BJ (cell line): Measurements from ENCODE around the gene SLC6A17. TPM values are rescaled to one million over a fixed set of nuclear protein-coding genes. Genes with fewer than 3 reads are reported as not detected.

Experiments
- CTCF ChIA-PET: fragments of 350-600 bp; formaldehyde crosslinking; extraction: SDS; loops from one replicate; lab custom pipeline; 2021; ENCODE audit warnings: antibody characterized with exemption, inconsistent platforms; lab: Yijun Ruan, JAX
- POLR2A ChIA-PET: fragments of 300-600 bp; sonication (Branson Sonifier 250); formaldehyde crosslinking; extraction: SDS; loops from one replicate; lab custom pipeline; 2021; ENCODE audit warnings: antibody characterized with exemption; lab: Charles Lee
- DNase-seq: peaks from one replicate; pipeline ENCODE4 v3.0.0-alpha.2; 2011; ENCODE audit warnings: low read depth
- H3K27me3 ChIP-seq: 2 replicates; pipeline ENCODE4 v1.6.0; 2011; ENCODE audit warnings: low read length; ENCODE audit not compliant: control insufficient read depth, insufficient read depth
- H3K36me3 ChIP-seq: 2 replicates; pipeline ENCODE4 v1.5.1; 2011; ENCODE audit warnings: low read length; ENCODE audit not compliant: control insufficient read depth, insufficient read depth
- H3K4me3 ChIP-seq: 2 replicates; pipeline ENCODE4 v1.5.1; 2011; ENCODE audit warnings: low read depth, mild to moderate bottlenecking, control low read depth, low read length
- polyA plus RNA-seq: library from polyadenylated mRNA; depleted of rRNA; stranded (reverse); fragments of >200 nt; gene quantifications from 2 replicates; pipeline ENCODE4 v1.2.3, GENCODE V29; 2011
- TF ChIP-seq, protein P1 (sequence below): IDR thresholded peaks from 2 replicates; pipeline ENCODE4 v1.5.1; 2011; ENCODE audit warnings: low read depth, mild to moderate bottlenecking, control low read depth, inconsistent platforms, low read length, moderate library complexity; ENCODE audit not compliant: insufficient read depth

Gene SLC6A17
- polyA plus RNA-seq, 1 experiment, result 1.6 TPM

DNA sequence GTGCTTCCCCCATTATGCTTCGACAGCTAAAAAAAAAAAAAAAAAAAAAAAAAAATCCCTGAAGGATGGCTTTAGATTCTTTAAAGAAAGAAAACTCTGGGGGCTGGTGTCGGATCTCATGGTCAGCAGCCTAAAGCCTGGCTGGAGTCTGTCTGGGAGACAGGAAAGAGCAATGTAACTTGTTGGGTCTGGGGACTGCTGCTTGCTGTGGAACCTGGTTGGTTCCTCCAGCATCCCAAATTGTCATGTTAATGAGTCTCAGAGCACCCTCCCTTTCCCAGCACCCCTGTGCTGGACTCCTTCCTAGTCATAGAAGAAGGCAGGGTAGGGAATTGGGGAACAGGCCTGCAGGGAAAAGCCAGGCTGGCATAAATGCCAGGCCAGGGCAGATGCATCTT is 62.8 kb downstream of the SLC6A17 start:
- no peak for DNase-seq

DNA sequence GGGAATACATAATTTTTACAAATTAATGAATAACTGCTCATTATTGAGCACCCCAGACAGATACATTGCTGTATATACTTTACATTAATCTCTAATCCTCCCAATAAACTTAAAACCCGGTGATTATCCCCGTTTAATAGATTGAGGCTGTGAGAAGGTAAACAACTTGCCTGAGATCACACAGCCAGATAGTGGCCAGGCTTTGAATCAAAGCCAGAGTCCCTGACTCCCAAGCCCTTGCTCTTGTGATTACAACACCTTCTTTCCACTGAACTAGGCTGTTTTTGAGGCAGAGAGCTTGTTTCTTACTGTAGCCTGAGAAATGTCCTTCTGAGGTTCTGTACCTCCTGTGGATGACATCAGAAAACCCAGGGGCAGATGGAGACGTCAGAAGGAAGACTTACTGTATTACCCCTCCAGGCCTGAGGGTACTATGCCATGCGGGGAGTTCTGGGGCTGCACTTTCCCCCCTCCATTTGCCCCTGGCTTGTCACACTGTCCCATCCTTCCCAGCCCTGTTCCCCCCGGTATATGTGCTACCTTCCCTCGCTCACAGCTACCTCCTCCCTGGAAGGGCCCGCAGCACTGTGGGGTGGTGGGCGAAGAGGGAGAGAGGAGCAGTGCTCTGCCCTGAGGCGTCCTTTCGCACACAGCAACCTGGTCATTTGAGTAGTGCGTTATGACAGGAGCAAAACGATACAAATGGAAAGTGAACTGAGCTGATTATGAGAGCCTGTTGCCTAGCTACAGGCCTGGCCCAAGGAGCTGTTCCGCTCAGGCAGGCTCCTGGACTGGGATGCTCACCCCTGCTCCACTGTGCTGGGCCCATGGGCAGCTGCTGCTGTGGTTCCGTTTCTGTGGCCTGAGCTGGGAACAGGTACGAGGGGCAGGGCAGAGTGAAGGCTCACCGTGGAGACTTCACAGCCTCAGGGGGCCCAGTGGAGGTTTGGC is 64.4 kb downstream of the SLC6A17 start:
- Histone ChIP-seq H3K4me3 (no peak overlapping the region), H3K36me3 (no peaks in the 10 kb centered on the region; the same call in none of the 2 replicates), H3K27me3 (no peaks in the 10 kb centered on the region)
- no peak for DNase-seq
- ChIA-PET CTCF (interaction anchor here (0.8 to 18.4 kb wide), 8 partner anchors 11 to 246 kb away, joined by 3 to 1014 read pairs (median 8); partner anchors contain the start of gene PROK1), POLR2A (no interaction called here)
- TF ChIP-seq, protein P1, sequence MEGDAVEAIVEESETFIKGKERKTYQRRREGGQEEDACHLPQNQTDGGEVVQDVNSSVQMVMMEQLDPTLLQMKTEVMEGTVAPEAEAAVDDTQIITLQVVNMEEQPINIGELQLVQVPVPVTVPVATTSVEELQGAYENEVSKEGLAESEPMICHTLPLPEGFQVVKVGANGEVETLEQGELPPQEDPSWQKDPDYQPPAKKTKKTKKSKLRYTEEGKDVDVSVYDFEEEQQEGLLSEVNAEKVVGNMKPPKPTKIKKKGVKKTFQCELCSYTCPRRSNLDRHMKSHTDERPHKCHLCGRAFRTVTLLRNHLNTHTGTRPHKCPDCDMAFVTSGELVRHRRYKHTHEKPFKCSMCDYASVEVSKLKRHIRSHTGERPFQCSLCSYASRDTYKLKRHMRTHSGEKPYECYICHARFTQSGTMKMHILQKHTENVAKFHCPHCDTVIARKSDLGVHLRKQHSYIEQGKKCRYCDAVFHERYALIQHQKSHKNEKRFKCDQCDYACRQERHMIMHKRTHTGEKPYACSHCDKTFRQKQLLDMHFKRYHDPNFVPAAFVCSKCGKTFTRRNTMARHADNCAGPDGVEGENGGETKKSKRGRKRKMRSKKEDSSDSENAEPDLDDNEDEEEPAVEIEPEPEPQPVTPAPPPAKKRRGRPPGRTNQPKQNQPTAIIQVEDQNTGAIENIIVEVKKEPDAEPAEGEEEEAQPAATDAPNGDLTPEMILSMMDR, result no peak

More for the DNA sequence above, 62.8 kb downstream of the SLC6A17 start:
- H3K36me3 ChIP-seq, result no peaks in the 10 kb centered on the region; the same call in none of the 2 replicates
- TF ChIP-seq, protein P1, result no peak
- H3K4me3 ChIP-seq, result no peak overlapping the region
- no peaks in the 10 kb centered on the region for H3K27me3 ChIP-seq
- ChIA-PET CTCF (interaction anchor here (1.3 to 18.4 kb wide), 5 partner anchors 10 to 284 kb away, joined by 3 to 1014 read pairs (median 8); partner anchors contain the start of gene PROK1), POLR2A (no interaction called here)

DNA sequence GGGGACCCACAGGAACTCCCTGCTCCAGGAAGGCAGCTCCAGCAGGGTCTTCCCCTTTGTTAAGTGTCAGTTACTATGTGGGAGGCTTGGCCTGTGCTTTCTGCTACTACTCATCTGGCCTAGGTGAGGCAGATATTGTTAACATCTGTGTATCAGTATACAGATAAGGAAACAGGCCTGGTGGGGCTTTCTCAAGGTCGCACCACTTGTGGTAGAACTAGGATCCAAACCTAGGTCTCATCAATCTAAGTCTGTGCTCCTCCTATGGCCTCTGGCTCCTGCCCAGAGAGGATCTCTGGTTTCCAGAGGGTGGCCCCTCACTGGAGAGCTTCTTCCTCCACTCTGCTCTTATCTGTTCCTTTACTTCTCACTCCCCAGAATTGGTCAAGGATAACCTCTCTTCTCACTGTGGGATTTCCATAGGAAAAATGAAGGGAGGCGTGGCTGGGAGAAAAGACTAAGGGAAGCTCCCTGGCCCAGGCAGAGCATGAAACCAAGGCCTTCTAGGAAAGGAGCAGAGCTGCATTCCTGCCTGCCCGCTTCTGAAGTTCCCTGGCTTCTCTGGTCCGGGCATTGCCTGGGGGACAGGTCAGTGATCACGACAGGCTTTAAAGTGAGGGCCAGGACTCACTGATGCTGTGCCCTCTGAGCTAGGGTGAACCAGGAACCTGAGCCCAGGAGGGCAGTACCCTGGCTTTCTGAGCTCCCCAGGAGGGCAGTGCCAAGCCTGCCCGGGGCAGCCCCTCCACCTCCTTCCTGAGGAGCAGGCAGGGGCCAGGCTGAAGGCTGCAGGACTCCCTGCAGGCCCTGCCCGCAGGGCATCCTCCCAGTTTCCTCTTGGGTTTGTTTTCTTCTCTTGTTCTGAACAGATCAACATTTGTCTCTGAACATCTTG is 65.6 kb downstream of the SLC6A17 start:
- Histone ChIP-seq H3K4me3 (no peak overlapping the region), H3K27me3 (no peaks in the 10 kb centered on the region), H3K36me3 (no peaks in the 10 kb centered on the region; the same call in none of the 2 replicates)
- TF ChIP-seq, protein P1, result no peak
- CTCF ChIA-PET, result interaction anchor here (0.8 to 18.4 kb wide), 8 partner anchors 8 to 245 kb away, joined by 3 to 1014 read pairs (median 6); no protein-coding TSS in a partner anchor
- DNase-seq, result no peak
- POLR2A ChIA-PET, result no interaction called here

DNA sequence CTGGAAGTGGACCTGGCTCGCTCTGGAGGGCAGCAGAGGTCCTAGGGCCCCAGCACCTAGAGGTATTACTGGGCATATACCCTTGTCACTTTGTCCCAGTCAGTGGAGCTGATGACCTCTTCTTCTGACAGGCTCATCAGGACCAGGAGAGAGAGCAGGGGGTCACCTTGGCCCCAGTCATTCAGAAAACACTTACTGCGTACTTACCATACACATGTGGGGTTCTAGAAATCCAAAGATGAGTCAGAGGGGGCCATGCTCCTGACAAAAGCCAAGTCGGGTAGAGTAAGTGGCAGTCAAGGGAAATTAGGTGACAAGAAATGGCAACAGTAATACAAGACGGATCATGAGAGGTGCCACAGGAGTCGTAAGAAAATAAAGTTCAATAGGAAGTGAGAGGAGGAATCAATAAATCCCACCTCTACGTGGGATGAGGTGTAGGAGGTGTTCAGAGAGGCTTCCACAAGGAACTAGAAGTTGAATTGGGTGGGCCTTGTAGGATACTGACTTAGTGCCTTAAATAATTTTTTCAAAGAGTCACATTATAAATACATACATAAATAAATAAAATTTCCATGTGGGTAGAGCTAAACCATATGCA is 66.7 kb downstream of the SLC6A17 start:
- TF ChIP-seq, protein P1, result no peak
- CTCF ChIA-PET, result interaction anchor here (1.6 to 18.4 kb wide), 4 partner anchors 9 to 244 kb away, joined by 3 to 1014 read pairs (median 8); no protein-coding TSS in a partner anchor
- POLR2A ChIA-PET, result no interaction called here

More for the DNA sequence above, 66.7 kb downstream of the SLC6A17 start:
- Histone ChIP-seq H3K4me3 (no peak overlapping the region), H3K27me3 (no peaks in the 10 kb centered on the region), H3K36me3 (no peaks in the 10 kb centered on the region; the same call in none of the 2 replicates)
- no peak for DNase-seq
